Pancreas (tissue), 10 donors: ENCODE results near the gene DYNLL2. TPM values are rescaled to one million over a fixed set of nuclear protein-coding genes. Genes with fewer than 3 reads are reported as not detected.
"Not testable (repeated sequence)": the region's sequence is repeated elsewhere in the genome, so short reads cannot be mapped to it uniquely, and the experiment has no call there.

Experiments
- ATAC-seq, 4 donors: fragments of 200-7000 bp; cut with Tn5 transposase; one replicate each; pipeline versions ENCODE4 v1.8.0 to v1.9.1; 2020; ENCODE audit warnings: mild to moderate bottlenecking in 4 of 4, moderate library complexity in 4 of 4
- DNase-seq, 6 donors: peaks; one replicate each; pipeline ENCODE4 v3.0.0-alpha.2; 2020
- FAIRE-seq: peaks from 2 replicates; lab custom pipeline; 2012; peaks lifted over from hg19 to GRCh38; lab: Jason Lieb, UNC
- H3K27ac ChIP-seq, 4 donors: fragments of 200-600 bp; sonication (generic); 1 replicate in 3 of 4; 2 replicates in 1 of 4; pipeline versions ENCODE4 v1.5.0 to v1.8.0; 2020
- H3K27me3 ChIP-seq, 4 donors: fragments of 200-600 bp; one replicate each; pipeline ENCODE4 v1.8.0; 2021
- H3K36me3 ChIP-seq, 3 donors: fragments of 200-600 bp; sonication (generic) in 1 of 3; one replicate each; pipeline versions ENCODE4 v1.5.0 to v1.8.0; 2020 to 2021
- H3K4me1 ChIP-seq, 3 donors: fragments of 200-600 bp; one replicate each; pipeline ENCODE4 v1.8.0; 2021
- H3K4me3 ChIP-seq, 4 donors: fragments of 200-600 bp; sonication (generic) in 2 of 4; one replicate each; pipeline versions ENCODE4 v1.5.0 to v1.8.0; 2020 to 2021
- H3K9me3 ChIP-seq, 4 donors: fragments of 200-600 bp; one replicate each; pipeline ENCODE4 v1.8.0; 2021
- WGBS, 2 donors: extraction: QIAGEN DNeasy Blood & Tissue Kit; methylation state at CpG; one replicate each; pipeline ENCODE4 v1.1.7; 2013; 5-methylcytosine and 5-hydroxymethylcytosine counted together
- intact Hi-C, 3 donors: fragments of 100-400 bp; cut with DNase I; formaldehyde crosslinking; loops; one replicate each; pipeline versions ENCODE4 v1.11.1 to v1.14.2; 2022
- polyA plus RNA-seq, 2 donors: library from polyadenylated mRNA; stranded (reverse); fragments of 200-250 nt; gene quantifications; one replicate each; pipeline ENCODE4 v1.2.3, GENCODE V29; 2013
- total RNA-seq, 6 donors: library from RNA; stranded (reverse); fragmentation: NEBNext Ultra II Directional in 4 of 6; extraction: Animal tissue kit (Norgen Biotek cat#: 25700) in 4 of 6; gene quantifications; one replicate each; pipeline versions ENCODE4 v1.2.1 to v1.2.4, GENCODE V29; 2021 to 2023
- TF ChIP-seq, protein P1 (sequence below), 4 donors: fragments of 200-600 bp; sonication (generic) in 3 of 4; IDR thresholded peaks; one replicate each; pipeline versions ENCODE4 v1.5.0 to v1.8.0; 2021; ENCODE audit warnings: antibody characterized with exemption in 4 of 4
- donor health status: healthy with polysubstance abuse.
- donor health status: DM: no; HTN: no; CAD: no; lungs with moderate emphysema.
- donor health status: DM: no; HTN: no; CAD: no.
- donor health status: control.
- donor health status: control.
- donor health status: Bipolar disorder and iron deficiency.
- donor health status: DM: yes; HTN: yes; CAD: no.
- donor health status: DM: no; HTN: no; CAD: no.
- donor health status: DM: no; HTN: no; CAD: no.
- donor health status: DM: yes; HTN: yes; CAD: no.

The DYNLL2 gene
- total and polyA plus RNA-seq, 8 donors = 10.7 to 20.5 (median 13.1) TPM

DNA sequence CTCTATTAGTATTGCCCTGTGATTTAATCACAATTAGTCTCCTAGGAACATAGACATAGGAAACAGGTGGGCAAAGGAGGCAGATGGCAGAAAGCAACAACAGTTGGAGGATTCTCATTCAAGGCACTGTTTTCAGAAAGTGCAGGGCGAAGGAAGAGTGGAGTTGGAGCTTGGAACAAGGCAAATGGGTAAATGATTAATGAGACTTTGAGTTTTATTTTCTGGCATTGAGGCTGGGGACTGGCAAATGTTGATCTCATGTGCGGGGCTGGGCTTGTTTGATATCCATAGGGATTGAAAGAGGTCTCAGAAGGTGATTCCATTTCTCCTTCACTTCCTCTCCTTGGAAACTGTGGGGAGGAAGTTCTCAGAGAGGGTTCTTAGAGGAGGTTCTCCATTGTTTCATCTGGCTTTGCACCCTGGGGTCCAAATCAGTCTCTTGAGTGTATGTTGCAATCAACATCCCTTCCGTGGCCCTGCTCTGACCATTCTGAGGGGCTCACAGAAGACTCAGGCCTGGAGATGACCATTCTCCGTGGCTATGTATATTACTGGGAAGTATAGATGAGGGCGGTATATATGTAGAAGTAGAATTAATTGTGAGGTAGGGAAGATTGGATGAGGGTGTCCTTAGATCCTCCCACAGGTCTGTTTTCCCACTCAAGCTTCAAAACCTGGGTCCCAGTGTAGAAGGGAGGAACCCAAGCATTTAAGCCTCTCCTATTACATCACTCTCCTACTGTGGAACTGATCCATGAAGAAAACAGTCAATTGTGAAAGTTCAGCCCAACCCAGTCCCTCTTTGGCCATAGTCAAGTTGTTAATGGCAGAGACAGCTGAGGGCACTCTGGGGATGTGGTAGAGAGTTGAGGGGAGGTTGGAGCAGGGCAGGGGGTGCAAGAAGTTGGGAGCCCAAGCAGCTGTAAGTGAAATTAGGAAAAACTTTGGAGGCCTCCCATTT, 39.7 kb upstream of the DYNLL2 start:
- intact Hi-C loops = no loop called here
- H3K36me3 ChIP-seq = no peaks in the 10 kb centered on the region
- TF ChIP-seq, protein P1, sequence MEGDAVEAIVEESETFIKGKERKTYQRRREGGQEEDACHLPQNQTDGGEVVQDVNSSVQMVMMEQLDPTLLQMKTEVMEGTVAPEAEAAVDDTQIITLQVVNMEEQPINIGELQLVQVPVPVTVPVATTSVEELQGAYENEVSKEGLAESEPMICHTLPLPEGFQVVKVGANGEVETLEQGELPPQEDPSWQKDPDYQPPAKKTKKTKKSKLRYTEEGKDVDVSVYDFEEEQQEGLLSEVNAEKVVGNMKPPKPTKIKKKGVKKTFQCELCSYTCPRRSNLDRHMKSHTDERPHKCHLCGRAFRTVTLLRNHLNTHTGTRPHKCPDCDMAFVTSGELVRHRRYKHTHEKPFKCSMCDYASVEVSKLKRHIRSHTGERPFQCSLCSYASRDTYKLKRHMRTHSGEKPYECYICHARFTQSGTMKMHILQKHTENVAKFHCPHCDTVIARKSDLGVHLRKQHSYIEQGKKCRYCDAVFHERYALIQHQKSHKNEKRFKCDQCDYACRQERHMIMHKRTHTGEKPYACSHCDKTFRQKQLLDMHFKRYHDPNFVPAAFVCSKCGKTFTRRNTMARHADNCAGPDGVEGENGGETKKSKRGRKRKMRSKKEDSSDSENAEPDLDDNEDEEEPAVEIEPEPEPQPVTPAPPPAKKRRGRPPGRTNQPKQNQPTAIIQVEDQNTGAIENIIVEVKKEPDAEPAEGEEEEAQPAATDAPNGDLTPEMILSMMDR (IDR thresholded peaks at IDR 0.05) = no peak
- no peaks in the 10 kb centered on the region for H3K9me3 ChIP-seq
- H3K4me1 ChIP-seq = peaks cover 0 to 3% (median 0%) of the 10 kb centered on the region in 3 donors
- whole genome bisulfite sequencing, 2 donors = 61% methylated on average over 5 of the region's 5 CpGs
- no peak for DNase-seq
- no peak for FAIRE-seq
- H3K27ac ChIP-seq = no peak overlapping the region
- no peak overlapping the region for H3K4me3 ChIP-seq
- ATAC-seq = peak in 1 of 4 donors; percentile 51
- H3K27me3 ChIP-seq = no peaks in the 10 kb centered on the region

DNA sequence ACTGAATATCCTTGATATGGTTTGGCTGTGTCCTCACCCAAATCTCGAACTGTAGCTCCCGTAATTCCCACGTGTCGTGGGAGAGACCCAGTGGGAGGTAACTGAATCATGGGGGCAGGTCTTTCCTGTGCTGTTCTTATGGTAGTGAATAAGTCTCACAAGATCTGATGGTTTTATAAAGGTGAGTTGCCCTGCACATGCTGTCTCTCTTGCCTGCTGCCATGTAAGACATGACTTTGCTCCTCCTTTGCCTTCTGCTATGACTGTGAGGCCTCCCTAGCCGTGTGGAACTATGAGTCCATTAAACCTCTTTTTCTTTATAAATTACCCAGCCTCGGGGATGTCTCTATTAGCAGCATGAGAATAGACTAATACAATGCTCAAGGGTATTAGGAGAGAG, 39.0 kb upstream of the DYNLL2 start:
- H3K27ac ChIP-seq, FAIRE-seq, H3K9me3 ChIP-seq, ATAC-seq, DNase-seq, H3K36me3 ChIP-seq, intact Hi-C loops, H3K4me3 ChIP-seq, H3K4me1 ChIP-seq, H3K27me3 ChIP-seq: not testable (repeated sequence)
- 82 to 96% methylated on average over 6 of the region's 6 CpGs for WGBS, 2 donors

DNA sequence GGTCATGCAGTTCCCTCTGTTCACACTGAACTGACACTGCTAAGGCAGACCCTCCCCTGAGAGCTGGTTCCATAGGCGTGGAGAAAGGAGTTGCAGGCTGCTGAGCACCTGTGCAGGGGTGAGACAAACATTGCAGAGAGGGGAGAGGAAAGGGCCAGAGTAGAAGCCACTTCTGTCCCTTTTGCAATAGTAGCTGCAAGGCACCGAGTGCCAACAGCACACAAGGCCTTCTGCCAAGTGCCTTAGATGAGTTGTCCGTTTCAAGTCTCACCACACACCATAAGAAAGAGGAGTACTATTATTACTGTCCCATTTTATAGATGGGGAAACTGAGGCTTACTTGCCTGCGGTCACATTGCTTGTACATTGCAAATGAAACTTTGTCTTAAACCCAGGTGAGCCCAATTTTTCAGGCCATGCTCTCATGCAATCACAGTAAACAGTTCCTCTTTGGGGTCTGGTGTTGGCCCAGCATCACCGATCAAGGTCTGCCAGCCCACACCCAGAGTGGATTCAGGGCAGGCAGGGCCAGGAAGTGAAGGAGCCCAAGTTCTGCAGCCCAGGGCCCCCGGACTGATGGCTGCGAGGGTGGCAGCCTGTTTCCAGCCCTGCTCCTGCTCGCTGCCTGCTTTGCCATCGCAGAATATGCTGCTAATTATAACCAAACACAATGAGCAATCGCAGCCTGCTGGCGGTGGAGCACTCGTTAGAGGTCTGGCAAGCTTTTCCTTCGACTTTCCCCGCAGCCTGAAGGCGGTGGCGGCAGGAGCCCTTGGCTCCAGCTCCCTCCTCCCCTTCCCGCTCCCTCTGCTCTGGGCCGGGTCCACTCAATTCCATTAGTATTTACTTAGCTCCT, 36.8 kb upstream of the DYNLL2 start:
- Histone ChIP-seq H3K36me3 (no peaks in the 10 kb centered on the region), H3K4me3 (no peak overlapping the region), H3K9me3 (no peaks in the 10 kb centered on the region), H3K4me1 (peaks cover 0 to 3% (median 0%) of the 10 kb centered on the region in 3 donors), H3K27ac (no peak overlapping the region), H3K27me3 (no peaks in the 10 kb centered on the region)
- FAIRE-seq (no peak), DNase-seq (no peak), ATAC-seq (no peak)
- WGBS, 2 donors = 64 to 74% methylated on average over 18 of the region's 18 CpGs
- TF ChIP-seq, protein P1 (IDR thresholded peaks at IDR 0.05) = no peak
- intact Hi-C loops = no loop called here

DNA sequence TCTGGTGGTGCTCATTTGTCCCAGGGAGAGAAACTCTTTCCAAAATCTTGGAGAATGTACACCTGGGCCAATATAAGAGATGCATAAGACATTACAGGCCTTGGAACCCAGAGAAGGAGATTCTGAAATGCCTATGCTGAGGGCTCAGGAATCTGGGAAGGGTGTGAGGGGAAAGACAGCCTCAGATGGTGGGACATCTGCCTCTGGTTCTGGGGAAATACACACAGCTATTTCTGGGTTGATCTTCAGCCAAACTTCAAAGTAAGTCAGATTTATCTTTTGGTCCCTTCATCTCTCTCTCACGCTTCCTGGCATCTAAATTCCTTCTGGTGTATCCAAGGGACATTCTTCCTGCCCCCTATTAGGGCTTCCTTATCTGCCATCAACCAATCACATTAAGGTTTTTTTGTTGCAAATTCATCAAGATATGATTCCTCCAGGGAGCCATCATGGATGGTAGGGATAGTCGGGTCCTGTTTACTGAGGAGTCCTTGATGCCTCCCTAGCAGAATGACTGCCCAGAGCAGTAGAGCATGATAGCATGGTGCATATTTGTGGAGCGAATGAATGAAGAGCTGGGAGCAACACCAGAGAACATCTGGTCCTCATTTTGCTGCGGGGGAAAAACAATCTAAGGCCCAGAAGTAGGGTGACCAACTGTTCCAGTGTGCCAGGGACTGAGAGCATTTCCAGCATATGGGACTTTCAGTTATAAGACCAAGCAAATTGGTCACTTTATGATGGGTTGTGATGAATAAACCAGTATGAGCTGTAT, 35.7 kb upstream of the DYNLL2 start:
- no peaks in the 10 kb centered on the region for H3K27me3 ChIP-seq
- no peaks in the 10 kb centered on the region for H3K36me3 ChIP-seq
- intact Hi-C loops = no loop called here
- H3K9me3 ChIP-seq = no peaks in the 10 kb centered on the region
- TF ChIP-seq, protein P1 (IDR thresholded peaks at IDR 0.05) = no peak
- H3K27ac ChIP-seq = no peak overlapping the region
- DNase-seq (no peak), FAIRE-seq (no peak), ATAC-seq (no peak)
- H3K4me1 ChIP-seq = peaks cover 0 to 3% (median 0%) of the 10 kb centered on the region in 3 donors
- 77 to 84% methylated on average over 4 of the region's 4 CpGs for WGBS, 2 donors
- no peak overlapping the region for H3K4me3 ChIP-seq

DNA sequence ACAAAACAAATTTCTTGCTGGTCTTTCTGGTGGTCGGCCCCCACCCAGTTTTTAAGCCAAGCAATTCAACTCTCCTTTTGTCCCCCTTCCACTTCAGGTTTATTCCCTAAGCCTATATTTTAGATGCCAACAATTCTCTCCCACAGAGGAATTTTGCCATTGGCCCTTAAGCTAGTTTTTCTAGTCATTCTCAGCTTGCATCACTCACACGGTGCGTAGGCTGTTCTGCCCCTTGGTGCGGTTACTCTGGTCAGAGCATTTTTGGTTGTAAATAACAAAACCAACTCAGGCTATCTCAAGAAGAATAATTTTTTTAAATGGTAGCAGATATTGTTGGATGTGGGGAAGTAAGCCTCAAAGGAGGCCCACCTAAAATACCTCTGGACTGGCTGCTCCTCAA, 33.7 kb upstream of the DYNLL2 start:
- DNase-seq (no peak), FAIRE-seq (no peak), ATAC-seq (no peak)
- Histone ChIP-seq H3K27ac (no peak overlapping the region), H3K4me1 (no peaks in the 10 kb centered on the region), H3K36me3 (no peaks in the 10 kb centered on the region), H3K9me3 (no peaks in the 10 kb centered on the region), H3K27me3 (no peaks in the 10 kb centered on the region), H3K4me3 (no peak overlapping the region)
- 85 to 86% methylated on average over 4 of the region's 4 CpGs for WGBS, 2 donors
- TF ChIP-seq, protein P1 (IDR thresholded peaks at IDR 0.05) = no peak
- intact Hi-C loops = no loop called here
